HEK293 (cell line): ENCODE data around the gene NXPH1.

Experiments
- CTCF ChIA-PET: fragments of 350-600 bp; formaldehyde crosslinking; extraction: SDS; loops from one replicate; lab custom pipeline; 2021; ENCODE audit warnings: antibody characterized with exemption; lab: Yijun Ruan, JAX
- POLR2A ChIA-PET: fragments of 300-600 bp; formaldehyde crosslinking; extraction: SDS; loops from one replicate; lab custom pipeline; 2020; ENCODE audit warnings: antibody characterized with exemption, inconsistent platforms; lab: Yijun Ruan, JAX
- H3K27ac ChIP-seq: fragments of 200-500 bp; sonication (Bioruptor generic); 2 replicates; pipeline ENCODE4 v1.5.1; 2014; ENCODE audit warnings: low read depth, low read length, control low read depth, inconsistent platforms; ENCODE audit errors: extremely low read depth
- H3K36me3 ChIP-seq, 2 experiments: fragments of 200-500 bp in 1 of 2; sonication (Bioruptor generic) in 1 of 2; 1 replicate in 1 of 2; 2 replicates in 1 of 2; pipeline ENCODE4 v1.5.1; 2014 to 2017; ENCODE audit warnings: inconsistent platforms in 2 of 2, low read length in 2 of 2; ENCODE audit not compliant: control insufficient read depth in 2 of 2, insufficient read depth in 1 of 2
- H3K4me1 ChIP-seq: fragments of 200-500 bp; sonication (Bioruptor generic); 2 replicates; pipeline ENCODE4 v1.5.1; 2014; ENCODE audit warnings: mild to moderate bottlenecking, low read length, inconsistent platforms; ENCODE audit not compliant: control insufficient read depth, insufficient read depth
- H3K4me3 ChIP-seq: 2 replicates; pipeline ENCODE4 v1.5.1; 2011; ENCODE audit warnings: low read depth, mild to moderate bottlenecking, control low read depth, low read length, moderate library complexity
- H3K9me3 ChIP-seq: fragments of 200-500 bp; sonication (Bioruptor generic); 2 replicates; pipeline ENCODE4 v1.5.1; 2014; ENCODE audit warnings: low read depth, low read length, inconsistent platforms; ENCODE audit not compliant: control insufficient read depth, insufficient read depth
- BCL6B ChIP-seq: fragments of 450-650 bp; formaldehyde crosslinking; IDR thresholded peaks from 2 replicates; pipeline ENCODE4 v1.5.1; 2017; ENCODE audit warnings: missing biosample characterization, missing genetic modification characterization
- MEIS1 ChIP-seq: sonication (generic); formaldehyde crosslinking; IDR thresholded peaks from 2 replicates; pipeline ENCODE4 v1.8.1; 2022; ENCODE audit warnings: missing genetic modification reagents, mild to moderate bottlenecking, borderline replicate concordance
- REST ChIP-seq: fragments of 450-650 bp; formaldehyde crosslinking; IDR thresholded peaks from 2 replicates; pipeline ENCODE4 v1.5.1; 2016; ENCODE audit warnings: missing biosample characterization, missing genetic modification characterization
- TSHZ1 ChIP-seq: fragments of 450-650 bp; formaldehyde crosslinking; IDR thresholded peaks from 2 replicates; pipeline ENCODE4 v1.5.1; 2016; ENCODE audit warnings: missing biosample characterization, missing genetic modification characterization, borderline replicate concordance
- YY1 ChIP-seq: fragments of 450-650 bp; formaldehyde crosslinking; IDR thresholded peaks from 2 replicates; pipeline ENCODE4 v1.5.1; 2018; ENCODE audit warnings: missing biosample characterization, missing genetic modification characterization
- YY2 ChIP-seq: fragments of 450-650 bp; formaldehyde crosslinking; IDR thresholded peaks from 2 replicates; pipeline ENCODE4 v1.5.1; 2016; ENCODE audit warnings: missing biosample characterization, missing genetic modification characterization
- ZBTB7A ChIP-seq: fragments of 450-650 bp; formaldehyde crosslinking; IDR thresholded peaks from 2 replicates; pipeline ENCODE4 v1.5.1; 2016; ENCODE audit warnings: low read depth, missing biosample characterization, missing genetic modification characterization
- ZEB2 ChIP-seq: fragments of 450-650 bp; formaldehyde crosslinking; IDR thresholded peaks from 2 replicates; pipeline ENCODE4 v1.5.1; 2016; ENCODE audit warnings: missing biosample characterization, missing genetic modification characterization
- ZNF140 ChIP-seq: fragments of 450-650 bp; formaldehyde crosslinking; IDR thresholded peaks from 2 replicates; pipeline ENCODE4 v1.5.1; 2016; ENCODE audit warnings: missing biosample characterization, missing genetic modification characterization
- ZNF19 ChIP-seq: fragments of 450-650 bp; formaldehyde crosslinking; IDR thresholded peaks from 2 replicates; pipeline ENCODE4; 2016; ENCODE audit warnings: missing biosample characterization, missing genetic modification characterization, low read depth
- ZNF2 ChIP-seq: fragments of 450-650 bp; formaldehyde crosslinking; IDR thresholded peaks from 2 replicates; pipeline ENCODE4 v1.5.1; 2016; ENCODE audit warnings: missing biosample characterization, missing genetic modification characterization
- ZNF211 ChIP-seq: fragments of 450-650 bp; formaldehyde crosslinking; IDR thresholded peaks from 2 replicates; pipeline ENCODE4 v1.5.1; 2016; ENCODE audit warnings: low read depth, missing biosample characterization, missing genetic modification characterization
- ZNF221 ChIP-seq: fragments of 450-650 bp; formaldehyde crosslinking; IDR thresholded peaks from 2 replicates; pipeline ENCODE4 v1.5.1; 2017; ENCODE audit warnings: missing biosample characterization, missing genetic modification characterization, borderline replicate concordance
- ZNF510 ChIP-seq: fragments of 450-650 bp; formaldehyde crosslinking; IDR thresholded peaks from 2 replicates; pipeline ENCODE4 v1.5.1; 2018; ENCODE audit warnings: mild to moderate bottlenecking, missing genetic modification characterization, missing biosample characterization; ENCODE audit not compliant: insufficient replicate concordance
- ZNF677 ChIP-seq: fragments of 450-650 bp; IDR thresholded peaks from 2 replicates; pipeline ENCODE4 v1.5.0; 2018; ENCODE audit warnings: missing biosample characterization, mild to moderate bottlenecking, missing genetic modification characterization, moderate library complexity
- ZNF692 ChIP-seq: fragments of 450-650 bp; formaldehyde crosslinking; IDR thresholded peaks from 2 replicates; pipeline ENCODE4 v1.5.1; 2016; ENCODE audit warnings: missing biosample characterization, missing genetic modification characterization

Gene NXPH1

GRCh38 chr7:8783229-8783628 lies 349.8 kb downstream of the NXPH1 start:
- Histone ChIP-seq H3K4me3 (no peak overlapping the region), H3K36me3 (no peaks in the 10 kb centered on the region), H3K27ac (no peak overlapping the region), H3K9me3 (no peaks in the 10 kb centered on the region)
- ChIA-PET POLR2A (no interaction called here), CTCF (no interaction called here)
- TF ChIP-seq MEIS1 (CRISPR knock-in tag) (no peak), ZNF221 (tag by site-specific recombination) (no peak)
- TF ChIP-seq, all 188 proteins: peak for 0
- no peaks in the 10 kb centered on the region for H3K4me1 ChIP-seq

- CTCF ChIA-PET: no interaction called here
- Histone ChIP-seq H3K4me1 (no peaks in the 10 kb centered on the region), H3K9me3 (no peaks in the 10 kb centered on the region)
- TF ChIP-seq ZNF510 (tag by site-specific recombination): no peak
- TF ChIP-seq YY1 (tag by site-specific recombination): no peak
- TF ChIP-seq TSHZ1: no peak
- no peak for TF ChIP-seq ZNF140 (tag by site-specific recombination)
- TF ChIP-seq ZNF19 (tag by site-specific recombination): no peak
- TF ChIP-seq YY2: no peak
- TF ChIP-seq REST (tag by site-specific recombination): no peak
- TF ChIP-seq ZNF692 (tag by site-specific recombination): no peak
- no peak for TF ChIP-seq ZNF2 (tag by site-specific recombination)
- TF ChIP-seq ZNF211 (tag by site-specific recombination): no peak
- TF ChIP-seq, all 188 proteins: peak for 0
- H3K27ac ChIP-seq: no peak overlapping the region
- no peaks in the 10 kb centered on the region for H3K36me3 ChIP-seq
- H3K4me3 ChIP-seq: no peak overlapping the region
- POLR2A ChIA-PET: no interaction called here
Measured at GRCh38 chr7:8785081-8785480, 351.7 kb downstream of the NXPH1 start.

GRCh38 chr7:8800986-8801385 lies 367.6 kb downstream of the NXPH1 start:
- Histone ChIP-seq H3K9me3 (no peaks in the 10 kb centered on the region), H3K36me3 (no peaks in the 10 kb centered on the region), H3K4me1 (no peaks in the 10 kb centered on the region), H3K4me3 (no peak overlapping the region), H3K27ac (no peak overlapping the region)
- ChIA-PET POLR2A (no interaction called here), CTCF (interaction anchor here (0.6 kb wide), 1 partner anchor 299 kb away, joined by 3 read pairs; no protein-coding TSS in a partner anchor)
- TF ChIP-seq ZEB2 (tag by site-specific recombination) (no peak), ZBTB7A (tag by site-specific recombination) (no peak), ZNF677 (no peak), TSHZ1 (no peak), BCL6B (no peak)
